ENCODE data around the gene MPP1. TPM values are rescaled to one million over a fixed set of nuclear protein-coding genes. Genes with fewer than 3 reads are reported as not detected.

The MPP1 gene
- polyA plus RNA-seq, 2 of the 4 experiments (the other 2 are of a cell fraction): 10.7 to 14.3 TPM

- Histone ChIP-seq H3K4me1 (no peaks in the 10 kb centered on the region), H3K4me3 (no peak overlapping the region), H3K4me2 (no peak overlapping the region), H3K9me3 (no peaks in the 10 kb centered on the region), H3K27ac (no peak overlapping the region)
- ATAC-seq (no peak), DNase-seq (ENCODE audit: low read depth in 1 of 2, low spot score in 1 of 2) (no peak), FAIRE-seq (no peak)
- ChIA-PET POLR2A (interaction anchor here (1.0 kb wide), 1 partner anchor 15 kb away, joined by 6 read pairs; no protein-coding TSS in a partner anchor), CTCF (interaction anchor here (2.4 kb wide), 1 partner anchor 28 kb away, joined by 6 read pairs; no protein-coding TSS in a partner anchor)
- TF ChIP-seq CEBPB (IDR thresholded peaks at IDR 0.05): no peak
- TF ChIP-seq EHF (CRISPR knock-in tag; IDR thresholded peaks at IDR 0.05): no peak
- TF ChIP-seq REST (IDR thresholded peaks at IDR 0.05): no peak
- TF ChIP-seq USF2 (IDR thresholded peaks at IDR 0.05): no peak
- TF ChIP-seq MYC (IDR thresholded peaks at IDR 0.05; ENCODE audit: borderline replicate concordance, low read length): no peak
- TF ChIP-seq RARB (CRISPR knock-in tag; IDR thresholded peaks at IDR 0.05): no peak
- no peak for TF ChIP-seq TFCP2L1 (CRISPR knock-in tag; IDR thresholded peaks at IDR 0.05)
- TF ChIP-seq HES2 (IDR thresholded peaks at IDR 0.05): no peak
- no peak for TF ChIP-seq MAZ (IDR thresholded peaks at IDR 0.05; ENCODE audit: borderline replicate concordance, low read depth, low read length)
- no peak for TF ChIP-seq ZSCAN20 (CRISPR knock-in tag; IDR thresholded peaks at IDR 0.05)
- no peak for TF ChIP-seq E2F6 (IDR thresholded peaks at IDR 0.05; ENCODE audit: borderline replicate concordance, low read depth)
- no peak for TF ChIP-seq HOXB13 (CRISPR knock-in tag; IDR thresholded peaks at IDR 0.05; ENCODE audit: low read depth)
- 93% methylated on average over 2 of the region's 2 CpGs for WGBS (ENCODE audit: missing lambda C conversion rate)
Measured at GRCh38 chrX:154776753-154777152, 28.5 kb downstream of the MPP1 start.

GRCh38 chrX:154775419-154776349, 29.6 kb downstream of the MPP1 start:
- ChIA-PET POLR2A (interaction anchor here (0.7 to 1.0 kb wide), 2 partner anchors 14 to 22 kb away, joined by 3 to 6 read pairs; no protein-coding TSS in a partner anchor), CTCF (interaction anchor here (0.9 to 2.4 kb wide), 2 partner anchors 11 to 27 kb away, joined by 3 to 6 read pairs; no protein-coding TSS in a partner anchor)
- TF ChIP-seq ATOH8 (CRISPR knock-in tag; IDR thresholded peaks at IDR 0.05; ENCODE audit: low read depth): no peak
- no peak for TF ChIP-seq HEYL (CRISPR knock-in tag; IDR thresholded peaks at IDR 0.05)
- TF ChIP-seq SMC3 (IDR thresholded peaks at IDR 0.05): no peak
- no peak for TF ChIP-seq SREBF2 (IDR thresholded peaks at IDR 0.05)
- TF ChIP-seq RCOR1 (IDR thresholded peaks at IDR 0.05; ENCODE audit: low read depth, low read length): no peak
- H3K4me1 ChIP-seq: no peaks in the 10 kb centered on the region
- ATAC-seq (peak; percentile 47 to 58; a peak in 4 of 6 replicates), FAIRE-seq (no peak), DNase-seq (ENCODE audit: low read depth in 1 of 2, low spot score in 1 of 2) (no peak)
- no peak overlapping the region for H3K4me2 ChIP-seq
- no peaks in the 10 kb centered on the region; the same call in 2 of the 3 replicates for H3K9me3 ChIP-seq
- no peak overlapping the region for H3K4me3 ChIP-seq
- H3K27ac ChIP-seq: no peak overlapping the region
- 91% methylated on average over 14 of the region's 15 CpGs for WGBS (ENCODE audit: missing lambda C conversion rate)
